K562 (cell line): Measurements from ENCODE around the gene UBE3D. TPM values are rescaled to one million over a fixed set of nuclear protein-coding genes. Genes with fewer than 3 reads are reported as not detected.

Source experiments
- ATAC-seq: fragments of 200-7000 bp; cut with Tn5 transposase; 3 replicates; pipeline ENCODE4 v1.9.1; 2020; ENCODE audit warnings: moderate library complexity
- BruUV-seq: library from RNA; stranded (reverse); fragments of 400-500 nt; replicated peaks from 2 replicates; lab custom pipeline; 2021; lab: Mats Ljungman, UMichigan
- CTCF ChIA-PET: fragments of 300-600 bp; formaldehyde crosslinking; extraction: SDS; loops from one replicate; lab custom pipeline; 2021; ENCODE audit warnings: low intra/inter-chr PET ratio; lab: Yijun Ruan, JAX
- POLR2A ChIA-PET: fragments of 300-600, 350-650 bp; sonication (Branson Sonifier 250); formaldehyde crosslinking; extraction: SDS; loops from one replicate; lab custom pipeline; 2021; ENCODE audit warnings: antibody characterized with exemption, inconsistent platforms; lab: Yijun Ruan, JAX
- DNase-seq, 4 experiments: peaks; one replicate each; pipeline versions ENCODE4 v3.0.0 to v3.0.0-alpha.2; 2011 to 2018; ENCODE audit warnings: low spot score in 3 of 4, mixed read lengths in 3 of 4; ENCODE audit errors: extremely low read depth in 1 of 4
- FAIRE-seq: peaks from 2 replicates; lab custom pipeline; 2011; peaks lifted over from hg19 to GRCh38; lab: Jason Lieb, UNC
- H2AFZ ChIP-seq: 2 replicates; pipeline ENCODE4 v1.6.0; 2011; ENCODE audit warnings: low read depth, low read length, control low read depth, inconsistent platforms
- H3K27ac ChIP-seq: fragments of 200-600 bp; 3 replicates; pipeline ENCODE4 v1.8.0; 2011; ENCODE audit warnings: low read depth, mild to moderate bottlenecking, control low read depth, inconsistent platforms, low read length, moderate library complexity, mixed read lengths; ENCODE audit errors: extremely low read depth
- H3K27me3 ChIP-seq, 2 experiments: fragments of 300-600 bp in 1 of 2; 2 replicates in 1 of 2; 3 replicates in 1 of 2; pipeline versions ENCODE4 v1.6.0 to v1.8.0; 2011; ENCODE audit warnings: inconsistent platforms in 2 of 2, low read length in 2 of 2, mild to moderate bottlenecking in 1 of 2, mixed read lengths in 1 of 2, moderate library complexity in 1 of 2; ENCODE audit not compliant: control insufficient read depth in 2 of 2, insufficient read depth in 2 of 2
- H3K36me3 ChIP-seq: fragments of 300-600 bp; 3 replicates; pipeline ENCODE4 v1.8.0; 2011; ENCODE audit warnings: mild to moderate bottlenecking, low read length, inconsistent platforms; ENCODE audit not compliant: control insufficient read depth, insufficient read depth
- H3K4me1 ChIP-seq, 2 experiments: fragments of 200-600 bp in 1 of 2; replicated peaks in 1 of 2; 2 replicates in 1 of 2; 3 replicates in 1 of 2; pipeline versions ENCODE4 v1.5.1 to v1.8.0; 2011; ENCODE audit warnings: inconsistent platforms in 2 of 2, low read length in 2 of 2, mild to moderate bottlenecking in 1 of 2, mixed read lengths in 1 of 2, moderate library complexity in 1 of 2; ENCODE audit not compliant: control insufficient read depth in 2 of 2, insufficient read depth in 2 of 2
- H3K4me2 ChIP-seq: 2 replicates; pipeline ENCODE4 v1.6.1; 2011; ENCODE audit warnings: low read length, control low read depth, inconsistent platforms, mixed read lengths; ENCODE audit not compliant: insufficient read depth
- H3K4me3 ChIP-seq: fragments of 200-600 bp; sonication (generic), shearing (Covaris generic); 2 replicates; pipeline ENCODE4 v1.5.1; 2016; ENCODE audit warnings: control low read depth, inconsistent platforms
- H3K79me2 ChIP-seq: fragments of 200-600 bp; 3 replicates; pipeline ENCODE4 v1.8.0; 2011; ENCODE audit warnings: low read length, inconsistent platforms; ENCODE audit not compliant: control insufficient read depth, insufficient read depth
- H3K9ac ChIP-seq, 2 experiments: 2 replicates each; pipeline versions ENCODE4 v1.6.0 to v1.6.1; 2011; ENCODE audit warnings: low read depth in 2 of 2, low read length in 2 of 2, control low read depth in 1 of 2, inconsistent platforms in 1 of 2, mild to moderate bottlenecking in 1 of 2, mixed read lengths in 1 of 2; ENCODE audit not compliant: insufficient read depth in 1 of 2
- H3K9me1 ChIP-seq: one replicate; pipeline ENCODE4 v1.6.0; 2011; ENCODE audit warnings: inconsistent platforms, mild to moderate bottlenecking, low read length, moderate library complexity; ENCODE audit not compliant: control insufficient read depth, insufficient read depth
- H3K9me3 ChIP-seq: replicated peaks from 2 replicates; pipeline ENCODE4 v1.5.1; 2011; ENCODE audit warnings: low read depth, low read length, inconsistent platforms; ENCODE audit not compliant: control insufficient read depth, insufficient read depth
- H4K20me1 ChIP-seq: replicated peaks from 2 replicates; pipeline ENCODE4 v1.6.1; 2011; ENCODE audit warnings: low read length, inconsistent platforms, mixed read lengths; ENCODE audit not compliant: control insufficient read depth, insufficient read depth
- C11orf30 ChIP-seq: fragments of 450-650 bp; IDR thresholded peaks from 2 replicates; pipeline ENCODE4 v1.6.1; 2016; ENCODE audit warnings: low read depth, mild to moderate bottlenecking
- CEBPB ChIP-seq: fragments of 450-650 bp; IDR thresholded peaks from 2 replicates; pipeline ENCODE4 v1.6.1; 2016; ENCODE audit warnings: missing genetic modification characterization, missing compliant biosample characterization
- CEBPG ChIP-seq, 3 experiments: fragments of 200-800 bp in 1 of 3; sonication (Bioruptor generic) in 1 of 3; sonication (generic) in 1 of 3; formaldehyde crosslinking in 1 of 3; IDR thresholded peaks in 2 of 3; conservative IDR thresholded peaks in 1 of 3; 2 replicates each; pipeline versions ENCODE4 v1.6.1 to v1.8.0; 2016 to 2022; ENCODE audit warnings: missing compliant biosample characterization in 2 of 3, missing genetic modification characterization in 2 of 3, mild to moderate bottlenecking in 1 of 3, missing genetic modification reagents in 1 of 3
- KLF1 ChIP-seq: fragments of 450-650 bp; IDR thresholded peaks from 2 replicates; pipeline ENCODE4 v1.6.1; 2016; ENCODE audit warnings: missing genetic modification characterization, missing compliant biosample characterization
- MAFF ChIP-seq: IDR thresholded peaks from 2 replicates; pipeline ENCODE4 v1.6.1; 2012; ENCODE audit warnings: low read length, improper control_type of control experiment
- MAFG ChIP-seq: fragments of 450-650 bp; conservative IDR thresholded peaks from 2 replicates; pipeline ENCODE4 v1.6.1; 2016; ENCODE audit warnings: missing genetic modification characterization, missing compliant biosample characterization
- NFE2 ChIP-seq: IDR thresholded peaks from 2 replicates; pipeline ENCODE4 v1.6.1; 2014; ENCODE audit warnings: antibody characterized with exemption, low read depth
- NFYB ChIP-seq: IDR thresholded peaks from 2 replicates; pipeline ENCODE4 v1.6.1; 2011; ENCODE audit warnings: mild to moderate bottlenecking, moderate library complexity; ENCODE audit not compliant: insufficient read length; ENCODE audit errors: extremely low read depth
- TRIM24 ChIP-seq, 2 experiments: fragments of 450-650 bp; IDR thresholded peaks; 2 replicates each; pipeline ENCODE4 v1.6.1; 2016
- WGBS: fragments of 100-300 bp; shearing (Covaris generic); methylation state at CpG from one replicate; pipeline ENCODE4 v1.1.6; 2016; ENCODE audit warnings: low coverage, mixed read lengths; ENCODE audit not compliant: insufficient coverage; ENCODE audit errors: missing lambda C conversion rate; 5-methylcytosine and 5-hydroxymethylcytosine counted together
- in situ Hi-C: fragments of 300-500 bp; cut with MboI; formaldehyde crosslinking; loops from 4 replicates; pipeline ENCODE4 v1.15.0; 2018; ENCODE audit warnings: inconsistent platforms, mixed read lengths
- intact Hi-C: fragments of 100-400 bp; cut with micrococcal nuclease; formaldehyde crosslinking; loops from 2 replicates; pipeline ENCODE4 v1.14.2; 2022
- polyA plus RNA-seq, 8 experiments: library from polyadenylated mRNA; depleted of rRNA in 4 of 8; stranded (reverse) in 5 of 8; unstranded in 3 of 8; fragments of >200 nt; fragmentation: Nextera tagmentation in 2 of 8; fragmentation: Illumina TruSeq in 1 of 8; extraction: Ambion mirVana in 2 of 8; extraction: Trizol in 1 of 8; gene quantifications; 2 replicates each; pipeline versions ENCODE4 v1.2.1 to v1.2.3, GENCODE V29; 2011 to 2014; ENCODE audit warnings: inconsistent platforms in 1 of 8, missing spikeins in 1 of 8
- total RNA-seq, 7 experiments: library from RNA; depleted of rRNA in 6 of 7; stranded (reverse); fragments of >200 nt in 6 of 7; fragmentation: Illumina TruSeq in 2 of 7; extraction: Trizol in 2 of 7; gene quantifications; 2 replicates each; pipeline versions ENCODE4 v1.2.1 to v1.2.3, GENCODE V29; 2011 to 2021; ENCODE audit warnings: low replicate concordance in 1 of 7

The UBE3D gene
- total and polyA plus RNA-seq, 9 of the 15 experiments (the other 6 are each of a cell fraction or from before 2014, with no cell fraction given), result 9.4 to 17.6 (median 11.9) TPM

- intact Hi-C loops (no loop called here), in situ Hi-C loops (no loop called here)
- Histone ChIP-seq H4K20me1 (no peaks in the 10 kb centered on the region), H3K4me1 (peaks cover 1 to 5% of the 10 kb centered on the region in 2 experiments), H2AFZ (no peak overlapping the region), H3K79me2 (no peaks in the 10 kb centered on the region), H3K27ac (no peak overlapping the region), H3K27me3 (no peaks in the 10 kb centered on the region), H3K9me1 (no peaks in the 10 kb centered on the region), H3K9me3 (no peaks in the 10 kb centered on the region), H3K4me3 (no peak overlapping the region), H3K9ac (no peak overlapping the region), H3K36me3 (no peaks in the 10 kb centered on the region), H3K4me2 (no peak overlapping the region)
- no TSS peak for BruUV-seq
- no peak for ATAC-seq
- 0 out of 2 replicates have a peak, but pooled peaks have one; percentile 16 for TF ChIP-seq MAFF
- TF ChIP-seq MAFG (tag), result peak; percentile 64; the same call in 1 of the 2 replicates
- TF ChIP-seq KLF1 (tag), result no peak
- TF ChIP-seq NFE2, result peak; percentile 66; the same call in 1 of the 2 replicates
- TF ChIP-seq TRIM24 (IDR thresholded peaks at IDR 0.05), result peak in 1 of 2 experiments; percentile 18; a peak in 1 of 4 replicates
- peak; percentile 27; the same call in 1 of the 2 replicates for TF ChIP-seq C11orf30
- TF ChIP-seq NFYB, result no peak
- TF ChIP-seq CEBPG (CRISPR knock-in tag; IDR thresholded peaks at IDR 0.05), result no peak
- 0 out of 4 replicates have a peak, but pooled peaks of 1 of the 2 experiments have one; percentile 12 for TF ChIP-seq CEBPG (tag; conservative IDR thresholded peaks at IDR 0.05 in 1 of 2, IDR thresholded peaks at IDR 0.05 in 1 of 2)
- TF ChIP-seq CEBPB, result peak; percentile 86
- ChIA-PET POLR2A (no interaction called here), CTCF (no interaction called here)
- 76% methylated on average over 2 of the region's 2 CpGs for WGBS
- DNase-seq, result no peak
- no peak for FAIRE-seq
Observed at GRCh38 chr6:82968708-82969107, 96.9 kb downstream of the UBE3D start.
